Stomach (tissue), 4 donors: Measurements from ENCODE around the gene TM4SF5.

Experiments used
- EP300 ChIP-seq: sonication (generic); formaldehyde crosslinking; IDR thresholded peaks from one replicate; pipeline ENCODE4 v1.6.1; 2017; ENCODE audit warnings: antibody characterized with exemption
- POLR2A ChIP-seq, 4 donors: fragments of 450-650 bp; IDR thresholded peaks; one replicate each; pipeline ENCODE4 v1.6.1; 2016; ENCODE audit warnings: antibody characterized with exemption in 4 of 4, control low read depth in 2 of 4, mild to moderate bottlenecking in 1 of 4, moderate library complexity in 1 of 4
- POLR2AphosphoS5 ChIP-seq, 3 donors: sonication (generic); formaldehyde crosslinking; IDR thresholded peaks; one replicate each; pipeline ENCODE4 v1.6.1; 2016; ENCODE audit warnings: antibody characterized with exemption in 3 of 3
- TF ChIP-seq, protein P1 (sequence below), 7 experiments: fragments of 450-650 bp in 4 of 7; fragments of 200-600 bp in 3 of 7; sonication (generic) in 3 of 7; IDR thresholded peaks; one replicate each; pipeline ENCODE4 v1.5.1; 2016 to 2019; ENCODE audit warnings: antibody characterized with exemption in 7 of 7, control low read depth in 2 of 7, mild to moderate bottlenecking in 1 of 7

DNA sequence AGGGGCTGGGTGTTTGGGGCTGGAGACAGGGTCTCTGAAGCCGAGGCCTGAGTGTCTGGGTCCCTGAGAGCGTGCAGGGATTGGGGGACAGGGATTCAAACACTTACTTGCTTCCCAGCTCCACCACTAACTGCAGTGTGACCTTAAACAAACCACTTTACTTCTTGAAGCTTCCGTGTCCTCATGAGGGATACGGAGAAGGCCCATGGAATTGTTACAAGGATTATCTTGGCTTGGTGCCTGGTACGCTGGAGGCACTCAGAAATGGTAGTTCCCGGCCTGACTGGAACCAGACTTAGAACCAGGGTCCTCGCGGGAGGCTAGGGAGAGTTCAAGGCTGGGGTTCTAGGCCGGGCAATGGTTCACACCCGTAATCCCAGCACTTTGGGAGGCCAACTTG, 29.1 kb upstream of the TM4SF5 start:
- TF ChIP-seq, protein P1, sequence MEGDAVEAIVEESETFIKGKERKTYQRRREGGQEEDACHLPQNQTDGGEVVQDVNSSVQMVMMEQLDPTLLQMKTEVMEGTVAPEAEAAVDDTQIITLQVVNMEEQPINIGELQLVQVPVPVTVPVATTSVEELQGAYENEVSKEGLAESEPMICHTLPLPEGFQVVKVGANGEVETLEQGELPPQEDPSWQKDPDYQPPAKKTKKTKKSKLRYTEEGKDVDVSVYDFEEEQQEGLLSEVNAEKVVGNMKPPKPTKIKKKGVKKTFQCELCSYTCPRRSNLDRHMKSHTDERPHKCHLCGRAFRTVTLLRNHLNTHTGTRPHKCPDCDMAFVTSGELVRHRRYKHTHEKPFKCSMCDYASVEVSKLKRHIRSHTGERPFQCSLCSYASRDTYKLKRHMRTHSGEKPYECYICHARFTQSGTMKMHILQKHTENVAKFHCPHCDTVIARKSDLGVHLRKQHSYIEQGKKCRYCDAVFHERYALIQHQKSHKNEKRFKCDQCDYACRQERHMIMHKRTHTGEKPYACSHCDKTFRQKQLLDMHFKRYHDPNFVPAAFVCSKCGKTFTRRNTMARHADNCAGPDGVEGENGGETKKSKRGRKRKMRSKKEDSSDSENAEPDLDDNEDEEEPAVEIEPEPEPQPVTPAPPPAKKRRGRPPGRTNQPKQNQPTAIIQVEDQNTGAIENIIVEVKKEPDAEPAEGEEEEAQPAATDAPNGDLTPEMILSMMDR (IDR thresholded peaks at IDR 0.05): no peak
- TF ChIP-seq POLR2AphosphoS5 (IDR thresholded peaks at IDR 0.05) (no peak), POLR2A (IDR thresholded peaks at IDR 0.05) (no peak), EP300 (no peak)
